ENCODE measurements around the gene IGF1R. TPM values are rescaled to one million over a fixed set of nuclear protein-coding genes. Genes with fewer than 3 reads are reported as not detected.

IGF1R gene
- total RNA-seq, 1 experiment from 2014 or later, result 71.3 TPM

GRCh38 chr15:98942431-98942830 is 294.1 kb downstream of the IGF1R start:
- no TSS peak for BruUV-seq (replicated peaks)
- no peak overlapping the region for H2AFZ ChIP-seq
- no peaks in the 10 kb centered on the region for H3K9me2 ChIP-seq (ENCODE audit: insufficient read depth)
- ChIA-PET POLR2A (ENCODE audit: unreplicated experiment) (no interaction called here), CTCF (no interaction called here)
- no peak overlapping the region for H3K4me3 ChIP-seq
- H3F3A ChIP-seq (ENCODE audit: insufficient read depth, low read depth), result no peaks in the 10 kb centered on the region
- TF ChIP-seq EZH2 (IDR thresholded peaks at IDR 0.05; ENCODE audit: low read depth) (no peak), CTCF (conservative IDR thresholded peaks at IDR 0.05) (no peak)
- no peaks in the 10 kb centered on the region for H3K4me1 ChIP-seq (replicated peaks; ENCODE audit: insufficient read depth)
- no peaks in the 10 kb centered on the region for H3K9me3 ChIP-seq (ENCODE audit: insufficient read depth, low read depth)
- H3K27ac ChIP-seq, result no peak overlapping the region
- no peaks in the 10 kb centered on the region for H4K20me1 ChIP-seq (ENCODE audit: insufficient read depth)
- no peaks in the 10 kb centered on the region for H3K27me3 ChIP-seq (ENCODE audit: insufficient read depth, low read depth)
- intact Hi-C loops (cut with micrococcal nuclease; ENCODE audit: unreplicated experiment), result no loop called here
- DNase-seq, result no peak
- H3K79me2 ChIP-seq (ENCODE audit: low read depth), result no peaks in the 10 kb centered on the region
- 0 out of 2 replicates have a peak, but pooled peaks cover 3% of the 10 kb centered on the region for H3K36me3 ChIP-seq (ENCODE audit: low read depth)
- no peak overlapping the region for H3K4me2 ChIP-seq

GRCh38 chr15:98943051-98943508 is 294.7 kb downstream of the IGF1R start:
- Histone ChIP-seq H4K20me1 (ENCODE audit: insufficient read depth) (no peaks in the 10 kb centered on the region), H3K9me3 (ENCODE audit: insufficient read depth, low read depth) (no peaks in the 10 kb centered on the region), H3K9me2 (ENCODE audit: insufficient read depth) (no peaks in the 10 kb centered on the region), H3F3A (ENCODE audit: insufficient read depth, low read depth) (no peaks in the 10 kb centered on the region), H3K4me1 (replicated peaks; ENCODE audit: insufficient read depth) (no peaks in the 10 kb centered on the region), H3K4me3 (no peak overlapping the region), H2AFZ (no peak overlapping the region), H3K36me3 (ENCODE audit: low read depth) (0 out of 2 replicates have a peak, but pooled peaks cover 3% of the 10 kb centered on the region), H3K79me2 (ENCODE audit: low read depth) (no peaks in the 10 kb centered on the region), H3K4me2 (no peak overlapping the region), H3K27ac (no peak overlapping the region), H3K27me3 (ENCODE audit: insufficient read depth, low read depth) (no peaks in the 10 kb centered on the region)
- no TSS peak for BruUV-seq (replicated peaks)
- CTCF ChIA-PET, result no interaction called here
- TF ChIP-seq EZH2 (IDR thresholded peaks at IDR 0.05; ENCODE audit: low read depth), result no peak
- no peak for TF ChIP-seq CTCF (conservative IDR thresholded peaks at IDR 0.05)
- DNase-seq, result no peak
- POLR2A ChIA-PET (ENCODE audit: unreplicated experiment), result no interaction called here
- intact Hi-C loops (cut with micrococcal nuclease; ENCODE audit: unreplicated experiment), result no loop called here

- intact Hi-C loops (cut with micrococcal nuclease; ENCODE audit: unreplicated experiment), result no loop called here
- no peaks in the 10 kb centered on the region for H3K9me3 ChIP-seq (ENCODE audit: insufficient read depth, low read depth)
Observed at GRCh38 chr15:98943601-98944151, 295.3 kb downstream of the IGF1R start.

More at GRCh38 chr15:98943601-98944151, 295.3 kb downstream of the IGF1R start:
- Histone ChIP-seq H3K4me3 (no peak overlapping the region), H3K79me2 (ENCODE audit: low read depth) (no peaks in the 10 kb centered on the region), H3K27ac (no peak overlapping the region), H4K20me1 (ENCODE audit: insufficient read depth) (no peaks in the 10 kb centered on the region), H3F3A (ENCODE audit: insufficient read depth, low read depth) (no peaks in the 10 kb centered on the region), H3K4me1 (replicated peaks; ENCODE audit: insufficient read depth) (no peaks in the 10 kb centered on the region), H3K27me3 (ENCODE audit: insufficient read depth, low read depth) (no peaks in the 10 kb centered on the region), H2AFZ (no peak overlapping the region), H3K36me3 (ENCODE audit: low read depth) (0 out of 2 replicates have a peak, but pooled peaks cover 3% of the 10 kb centered on the region), H3K9me2 (ENCODE audit: insufficient read depth) (no peaks in the 10 kb centered on the region), H3K4me2 (no peak overlapping the region)
- CTCF ChIA-PET, result no interaction called here
- TF ChIP-seq EZH2 (IDR thresholded peaks at IDR 0.05; ENCODE audit: low read depth), result no peak
- TF ChIP-seq CTCF (conservative IDR thresholded peaks at IDR 0.05), result no peak
- POLR2A ChIA-PET (ENCODE audit: unreplicated experiment), result no interaction called here
- no TSS peak for BruUV-seq (replicated peaks)
- peak in 1 of 2 experiments; percentile 34 for DNase-seq
